Activated CD4-positive, CD25-positive, alpha-beta regulatory T cell treated with anti-CD3 and anti-CD28 coated beads, Interleukin-2, amount 50 U/mL, for 16 hours (primary cell): Measurements from ENCODE around the gene MAP7.

Experiments
- DNase-seq: peaks from one replicate; pipeline ENCODE4 v3.0.0-alpha.2; 2020; ENCODE audit warnings: low read depth, low spot score

Gene MAP7

DNA sequence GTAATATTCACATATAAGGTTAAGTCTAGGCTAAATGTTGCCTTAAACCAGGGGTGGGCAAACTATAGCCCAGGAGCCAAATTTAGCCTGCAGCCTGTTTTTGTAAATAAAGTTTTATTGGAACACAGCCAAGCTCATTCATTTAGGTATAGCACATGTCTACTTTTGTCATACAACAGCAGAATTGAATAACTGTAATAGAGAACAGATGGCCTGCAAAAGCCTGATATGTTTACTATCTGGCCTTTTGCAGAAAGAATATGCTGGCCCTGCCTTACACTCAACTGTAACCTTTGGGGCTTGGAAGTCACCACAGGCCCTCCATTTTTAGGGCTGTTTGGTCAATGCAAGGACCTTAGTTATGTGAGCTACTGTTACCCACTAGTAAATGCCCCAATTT lies 242.9 kb downstream of the MAP7 start:
- no peak for DNase-seq

GRCh38 chr6:136306466-136306865 lies 243.8 kb downstream of the MAP7 start:
- DNase-seq, result no peak

DNA sequence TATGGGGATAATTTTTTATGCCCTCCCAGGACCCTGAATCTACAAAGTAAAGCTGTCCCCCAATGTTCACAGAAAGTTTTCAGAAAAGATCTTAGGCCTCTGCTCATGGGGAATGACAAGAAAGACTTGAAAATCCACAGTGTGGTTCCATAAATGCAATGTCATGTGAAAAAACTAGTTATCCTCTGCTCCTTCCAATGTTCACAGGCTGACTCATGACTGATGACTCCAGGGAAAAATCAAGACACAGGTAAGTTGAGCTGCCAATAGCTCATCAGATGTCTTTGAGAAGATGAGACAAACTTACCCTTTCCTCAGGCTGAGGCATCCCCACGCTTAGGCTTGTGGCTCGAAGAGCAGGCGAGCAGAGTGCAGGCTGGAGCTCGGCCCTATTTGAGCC lies 245.8 kb downstream of the MAP7 start:
- no peak for DNase-seq

GRCh38 chr6:136303516-136303915 lies 246.7 kb downstream of the MAP7 start:
- DNase-seq, result no peak

DNA sequence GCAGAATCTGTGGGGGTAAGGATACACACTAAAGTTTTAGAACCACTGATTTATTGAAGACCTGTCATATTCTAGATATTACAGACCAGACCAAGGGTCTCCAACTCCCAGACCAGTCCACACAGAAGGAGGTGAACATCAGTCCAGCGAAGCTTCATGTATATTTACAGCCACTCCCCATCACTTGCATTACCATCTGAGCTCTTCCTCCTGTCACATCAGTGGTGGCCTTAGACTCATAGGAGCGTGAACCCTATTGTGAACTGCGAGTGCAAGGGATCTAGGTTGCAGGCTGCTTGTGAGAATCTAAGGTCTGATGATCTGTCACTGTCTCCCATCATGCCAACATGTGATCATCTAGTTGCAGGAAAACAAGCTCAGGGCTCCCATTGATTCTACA lies 255.6 kb downstream of the MAP7 start:
- no peak for DNase-seq
